Ishikawa (cell line): ENCODE measurements around the gene TLE4.

ENCODE experiments used
- CEBPB ChIP-seq: IDR thresholded peaks from 2 replicates; pipeline ENCODE4 v1.6.1; 2012
- CREB1 ChIP-seq: IDR thresholded peaks from 2 replicates; pipeline ENCODE4 v1.6.1; 2012; ENCODE audit warnings: low read depth
- EGR1 ChIP-seq: IDR thresholded peaks from 2 replicates; pipeline ENCODE4 v1.6.1; 2012
- EP300 ChIP-seq: IDR thresholded peaks from 2 replicates; pipeline ENCODE4 v1.6.1; 2012; ENCODE audit warnings: borderline replicate concordance
- FOXM1 ChIP-seq: IDR thresholded peaks from 2 replicates; pipeline ENCODE4 v1.6.1; 2012; ENCODE audit warnings: low read depth, borderline replicate concordance
- MAX ChIP-seq: IDR thresholded peaks from 2 replicates; pipeline ENCODE4 v1.6.1; 2012
- NFIC ChIP-seq: IDR thresholded peaks from 2 replicates; pipeline ENCODE4 v1.6.1; 2012
- RAD21 ChIP-seq: IDR thresholded peaks from 2 replicates; pipeline ENCODE4 v1.6.1; 2012; ENCODE audit warnings: low read depth
- TAF1 ChIP-seq: IDR thresholded peaks from 2 replicates; pipeline ENCODE4 v1.6.1; 2012; ENCODE audit warnings: low read depth, mild to moderate bottlenecking
- TCF12 ChIP-seq: IDR thresholded peaks from 2 replicates; pipeline ENCODE4 v1.6.1; 2012; ENCODE audit warnings: low read depth
- TEAD4 ChIP-seq: IDR thresholded peaks from 2 replicates; pipeline ENCODE4 v1.6.1; 2012
- YY1 ChIP-seq: IDR thresholded peaks from 2 replicates; pipeline ENCODE4 v1.6.1; 2012; ENCODE audit warnings: low read depth
- ZBTB7A ChIP-seq: IDR thresholded peaks from 2 replicates; pipeline ENCODE4 v1.6.1; 2012; ENCODE audit warnings: low read depth
- TF ChIP-seq, protein P1 (sequence below): IDR thresholded peaks from 2 replicates; pipeline ENCODE4 v1.6.1; 2012
- TF ChIP-seq, protein P2 (sequence below): IDR thresholded peaks from 2 replicates; pipeline ENCODE4 v1.6.1; 2012; ENCODE audit warnings: low read depth, mild to moderate bottlenecking

Gene TLE4

GRCh38 chr9:79741381-79741780, 169.6 kb downstream of the TLE4 start:
- no peak for TF ChIP-seq TAF1

GRCh38 chr9:79742110-79742721, 170.5 kb downstream of the TLE4 start:
- no peak for TF ChIP-seq MAX

GRCh38 chr9:79744521-79744920, 172.8 kb downstream of the TLE4 start:
- TF ChIP-seq TCF12 (no peak), EP300 (no peak), NFIC (no peak), YY1 (no peak), CREB1 (no peak), CEBPB (no peak), FOXM1 (no peak), ZBTB7A (no peak), MAX (no peak)

- TF ChIP-seq EP300: no peak
- no peak for TF ChIP-seq FOXM1
Measured at GRCh38 chr9:79745752-79746336, 174.1 kb downstream of the TLE4 start.

GRCh38 chr9:79756414-79756813, 184.6 kb downstream of the TLE4 start:
- TF ChIP-seq TEAD4: no peak
- no peak for TF ChIP-seq YY1
- TF ChIP-seq FOXM1: no peak
- no peak for TF ChIP-seq TCF12
- TF ChIP-seq, protein P1, sequence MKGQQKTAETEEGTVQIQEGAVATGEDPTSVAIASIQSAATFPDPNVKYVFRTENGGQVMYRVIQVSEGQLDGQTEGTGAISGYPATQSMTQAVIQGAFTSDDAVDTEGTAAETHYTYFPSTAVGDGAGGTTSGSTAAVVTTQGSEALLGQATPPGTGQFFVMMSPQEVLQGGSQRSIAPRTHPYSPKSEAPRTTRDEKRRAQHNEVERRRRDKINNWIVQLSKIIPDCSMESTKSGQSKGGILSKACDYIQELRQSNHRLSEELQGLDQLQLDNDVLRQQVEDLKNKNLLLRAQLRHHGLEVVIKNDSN: no peak
- no peak for TF ChIP-seq MAX
- no peak for TF ChIP-seq CEBPB
- no peak for TF ChIP-seq EGR1
- no peak for TF ChIP-seq TAF1

GRCh38 chr9:79757074-79757473, 185.3 kb downstream of the TLE4 start:
- TF ChIP-seq, protein P1: no peak
- TF ChIP-seq ZBTB7A (no peak), EGR1 (no peak), MAX (no peak), NFIC (no peak), FOXM1 (no peak), EP300 (no peak), TCF12 (no peak), CREB1 (no peak), TEAD4 (no peak), CEBPB (no peak), TAF1 (no peak), YY1 (no peak)
- TF ChIP-seq, protein P2, sequence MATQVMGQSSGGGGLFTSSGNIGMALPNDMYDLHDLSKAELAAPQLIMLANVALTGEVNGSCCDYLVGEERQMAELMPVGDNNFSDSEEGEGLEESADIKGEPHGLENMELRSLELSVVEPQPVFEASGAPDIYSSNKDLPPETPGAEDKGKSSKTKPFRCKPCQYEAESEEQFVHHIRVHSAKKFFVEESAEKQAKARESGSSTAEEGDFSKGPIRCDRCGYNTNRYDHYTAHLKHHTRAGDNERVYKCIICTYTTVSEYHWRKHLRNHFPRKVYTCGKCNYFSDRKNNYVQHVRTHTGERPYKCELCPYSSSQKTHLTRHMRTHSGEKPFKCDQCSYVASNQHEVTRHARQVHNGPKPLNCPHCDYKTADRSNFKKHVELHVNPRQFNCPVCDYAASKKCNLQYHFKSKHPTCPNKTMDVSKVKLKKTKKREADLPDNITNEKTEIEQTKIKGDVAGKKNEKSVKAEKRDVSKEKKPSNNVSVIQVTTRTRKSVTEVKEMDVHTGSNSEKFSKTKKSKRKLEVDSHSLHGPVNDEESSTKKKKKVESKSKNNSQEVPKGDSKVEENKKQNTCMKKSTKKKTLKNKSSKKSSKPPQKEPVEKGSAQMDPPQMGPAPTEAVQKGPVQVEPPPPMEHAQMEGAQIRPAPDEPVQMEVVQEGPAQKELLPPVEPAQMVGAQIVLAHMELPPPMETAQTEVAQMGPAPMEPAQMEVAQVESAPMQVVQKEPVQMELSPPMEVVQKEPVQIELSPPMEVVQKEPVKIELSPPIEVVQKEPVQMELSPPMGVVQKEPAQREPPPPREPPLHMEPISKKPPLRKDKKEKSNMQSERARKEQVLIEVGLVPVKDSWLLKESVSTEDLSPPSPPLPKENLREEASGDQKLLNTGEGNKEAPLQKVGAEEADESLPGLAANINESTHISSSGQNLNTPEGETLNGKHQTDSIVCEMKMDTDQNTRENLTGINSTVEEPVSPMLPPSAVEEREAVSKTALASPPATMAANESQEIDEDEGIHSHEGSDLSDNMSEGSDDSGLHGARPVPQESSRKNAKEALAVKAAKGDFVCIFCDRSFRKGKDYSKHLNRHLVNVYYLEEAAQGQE: no peak

DNA sequence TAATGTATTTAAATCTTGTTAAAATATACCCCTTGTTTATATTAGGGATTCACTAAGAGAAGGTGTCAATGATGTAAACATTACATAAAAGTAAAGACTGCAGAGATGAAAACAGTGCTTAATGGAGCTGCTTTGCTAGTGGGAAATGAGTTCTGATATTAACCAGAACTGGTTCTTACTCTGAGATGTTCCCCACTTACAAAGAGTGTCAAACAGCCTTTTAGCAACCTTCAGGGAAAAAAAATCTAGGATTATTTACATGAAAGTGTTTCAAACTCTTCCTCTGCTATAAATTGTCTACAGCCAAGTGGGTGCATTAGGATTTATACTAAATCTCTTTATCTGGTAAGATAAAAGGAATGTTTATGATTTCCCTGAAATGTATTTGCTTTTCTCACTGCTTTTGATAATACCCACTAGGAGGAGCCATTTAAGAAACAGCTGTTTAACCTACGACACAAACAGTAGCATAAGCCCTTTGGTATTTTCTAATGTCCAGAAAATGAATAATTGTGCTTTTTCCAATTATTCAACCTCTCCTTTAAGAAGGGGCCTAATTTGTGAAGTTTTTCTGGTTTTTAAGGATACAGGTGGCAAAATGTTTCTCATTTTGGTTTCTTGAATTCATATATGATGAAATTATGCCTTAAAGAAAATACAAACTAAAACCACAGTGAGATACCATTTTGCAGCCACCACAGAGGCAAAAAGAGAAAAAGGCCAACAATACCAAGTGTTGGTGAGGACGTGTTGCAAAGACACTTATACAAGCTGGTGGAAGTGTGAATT, 186.3 kb downstream of the TLE4 start:
- TF ChIP-seq TAF1: no peak
- TF ChIP-seq EGR1: no peak

DNA sequence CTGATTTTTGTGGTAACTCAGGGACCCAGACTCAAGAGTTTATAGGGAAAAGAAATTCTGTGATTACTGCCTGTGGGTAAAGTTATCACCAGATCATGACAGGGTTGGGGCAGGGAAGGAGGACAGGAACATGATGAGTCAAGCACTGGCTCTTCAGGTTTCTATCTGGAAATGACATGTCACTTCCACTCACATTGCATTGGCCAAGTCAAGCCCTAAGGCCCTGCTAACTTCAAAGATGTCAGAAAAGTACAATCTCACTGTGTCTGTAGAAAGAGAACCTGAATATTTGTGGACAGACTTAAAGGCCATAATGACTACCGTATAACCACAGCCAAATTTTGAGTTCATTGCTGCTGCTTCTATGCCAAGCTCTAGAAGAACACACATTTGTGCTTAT, 187.7 kb downstream of the TLE4 start:
- TF ChIP-seq NFIC (no peak), ZBTB7A (no peak), YY1 (no peak), EP300 (no peak), CREB1 (no peak), EGR1 (no peak), TAF1 (no peak), RAD21 (no peak), MAX (no peak), TEAD4 (no peak), FOXM1 (no peak), TCF12 (no peak), CEBPB (no peak)
- TF ChIP-seq, protein P2: no peak
- TF ChIP-seq, protein P1: no peak
